A549 (cell line): Measurements from ENCODE around the gene FADS1. TPM values are rescaled to one million over a fixed set of nuclear protein-coding genes. Genes with fewer than 3 reads are reported as not detected.

Experiments
- ATAC-seq, 2 experiments: fragments of 200-7000 bp in 1 of 2; fragments of >200 bp in 1 of 2; cut with Nextera tagmentation in 1 of 2; cut with Tn5 transposase in 1 of 2; 3 replicates each; pipeline versions ENCODE4 v1.8.0 to v1.9.1; 2018 to 2020; ENCODE audit warnings: mild to moderate bottlenecking in 1 of 2, moderate library complexity in 1 of 2
- CTCF ChIA-PET: fragments of 300-600 bp; sonication (Branson Sonifier 250); formaldehyde crosslinking; extraction: SDS; loops from one replicate; lab custom pipeline; 2021; ENCODE audit warnings: antibody characterized with exemption, inconsistent platforms; lab: Yijun Ruan, JAX
- POLR2A ChIA-PET: fragments of 350-600 bp; formaldehyde crosslinking; extraction: SDS; loops from one replicate; lab custom pipeline; 2021; ENCODE audit warnings: antibody characterized with exemption, inconsistent platforms; lab: Yijun Ruan, JAX
- DNase-seq, 2 experiments: peaks; one replicate each; pipeline versions ENCODE4 v3.0.0 to v3.0.0-alpha.2; 2011 to 2016; ENCODE audit warnings: low read depth in 1 of 2, low spot score in 1 of 2
- FAIRE-seq: peaks from 2 replicates; lab custom pipeline; 2011; peaks lifted over from hg19 to GRCh38; lab: Jason Lieb, UNC
- H3K27ac ChIP-seq, 2 experiments: fragments of >200 bp; sonication (Bioruptor Twin); formaldehyde crosslinking; 3 replicates each; pipeline ENCODE4 v1.5.1; 2016 to 2017
- H3K4me1 ChIP-seq: fragments of >200 bp; sonication (Bioruptor Twin); formaldehyde crosslinking; 3 replicates; pipeline ENCODE4 v1.6.1; 2016
- H3K4me2 ChIP-seq: fragments of >200 bp; sonication (Bioruptor Twin); formaldehyde crosslinking; 3 replicates; pipeline ENCODE4 v1.6.1; 2016
- H3K4me3 ChIP-seq: fragments of >200 bp; sonication (Bioruptor Twin); formaldehyde crosslinking; 3 replicates; pipeline ENCODE4 v1.5.1; 2016
- H3K9me3 ChIP-seq: fragments of >200 bp; sonication (Bioruptor Twin); formaldehyde crosslinking; 3 replicates; pipeline ENCODE4 v1.6.1; 2016
- ATOH8 ChIP-seq: fragments of 250-450 bp; sonication (Bioruptor Pico); IDR thresholded peaks from 2 replicates; pipeline ENCODE4 v1.5.0; 2020; ENCODE audit warnings: low read depth, mild to moderate bottlenecking, moderate library complexity
- BHLHE40 ChIP-seq: IDR thresholded peaks from 2 replicates; pipeline ENCODE4 v1.6.1; 2012; ENCODE audit warnings: low read depth, low read length, inconsistent platforms
- CHD4 ChIP-seq: fragments of 200-600 bp; sonication (generic); IDR thresholded peaks from 2 replicates; pipeline ENCODE4 v1.6.1; 2016; ENCODE audit warnings: antibody characterized with exemption, mild to moderate bottlenecking, borderline replicate concordance
- FOSB ChIP-seq: fragments of 250-450 bp; sonication (Bioruptor Pico); IDR thresholded peaks from 2 replicates; pipeline ENCODE4 v1.5.0; 2020; ENCODE audit warnings: mild to moderate bottlenecking, moderate library complexity
- FOSL2 ChIP-seq, 2 experiments: fragments of 450-650 bp in 1 of 2; fragments of >200 bp in 1 of 2; sonication (Bioruptor Twin) in 1 of 2; formaldehyde crosslinking; IDR thresholded peaks; 2 replicates each; pipeline versions ENCODE4 v1.5.0 to v1.6.1; 2016 to 2020; ENCODE audit warnings: mild to moderate bottlenecking in 1 of 2, moderate library complexity in 1 of 2
- FOXS1 ChIP-seq: fragments of 250-450 bp; sonication (Bioruptor Pico); IDR thresholded peaks from 2 replicates; pipeline ENCODE4 v1.5.0; 2020; ENCODE audit warnings: mild to moderate bottlenecking, moderate library complexity
- GATA3 ChIP-seq: IDR thresholded peaks from 2 replicates; pipeline ENCODE4 v1.6.1; 2012; ENCODE audit warnings: borderline replicate concordance
- KDM5A ChIP-seq: fragments of 200-600 bp; sonication (generic); IDR thresholded peaks from 2 replicates; pipeline ENCODE4 v1.6.1; 2016; ENCODE audit warnings: antibody characterized with exemption, mild to moderate bottlenecking
- MAFK ChIP-seq: fragments of 450-650 bp; IDR thresholded peaks from 2 replicates; pipeline ENCODE4 v1.6.1; 2014; ENCODE audit not compliant: partially characterized antibody
- MAX ChIP-seq: IDR thresholded peaks from 2 replicates; pipeline ENCODE4 v1.6.1; 2012
- MYC ChIP-seq: IDR thresholded peaks from 2 replicates; pipeline ENCODE4 v1.6.1; 2012; ENCODE audit warnings: mild to moderate bottlenecking, inconsistent platforms, low read length, improper control_type of control experiment, borderline replicate concordance
- NPAS2 ChIP-seq: fragments of 250-450 bp; sonication (Bioruptor Pico); IDR thresholded peaks from 2 replicates; pipeline ENCODE4 v1.8.0; 2022; ENCODE audit warnings: mild to moderate bottlenecking, moderate library complexity, borderline replicate concordance
- NR3C1 ChIP-seq: fragments of >200 bp; sonication (Bioruptor Twin); formaldehyde crosslinking; IDR thresholded peaks from 3 replicates; pipeline ENCODE4 v1.6.1; 2017
- PBX3 ChIP-seq: IDR thresholded peaks from 2 replicates; pipeline ENCODE4 v1.6.1; 2012
- PHF8 ChIP-seq: fragments of 200-600 bp; sonication (generic); IDR thresholded peaks from 2 replicates; pipeline ENCODE4 v1.6.1; 2016; ENCODE audit warnings: low read depth, mild to moderate bottlenecking, antibody characterized with exemption, moderate library complexity, borderline replicate concordance
- RARB ChIP-seq: fragments of 250-450 bp; sonication (Bioruptor Pico); IDR thresholded peaks from 2 replicates; pipeline ENCODE4 v1.8.0; 2021; ENCODE audit warnings: mild to moderate bottlenecking, moderate library complexity
- RCOR1 ChIP-seq: fragments of 150-350 bp; IDR thresholded peaks from 2 replicates; pipeline ENCODE4 v1.6.1; 2014; ENCODE audit warnings: antibody characterized with exemption, low read length, low read depth
- REST ChIP-seq: fragments of 200-600 bp; sonication (generic); IDR thresholded peaks from 2 replicates; pipeline ENCODE4 v1.6.1; 2016; ENCODE audit warnings: antibody characterized with exemption, mild to moderate bottlenecking, moderate library complexity
- SMC3 ChIP-seq: fragments of >200 bp; sonication (Bioruptor Twin); formaldehyde crosslinking; IDR thresholded peaks from 3 replicates; pipeline ENCODE4 v1.6.1; 2018; ENCODE audit warnings: inconsistent platforms
- SREBF2 ChIP-seq: fragments of 450-650 bp; IDR thresholded peaks from 2 replicates; pipeline ENCODE4 v1.6.1; 2014; ENCODE audit warnings: mild to moderate bottlenecking, moderate library complexity
- ZC3H11A ChIP-seq: fragments of 450-650 bp; IDR thresholded peaks from 2 replicates; pipeline ENCODE4 v1.6.1; 2014; ENCODE audit warnings: antibody characterized with exemption, mild to moderate bottlenecking
- WGBS: methylation state at CpG from one replicate; pipeline ENCODE4 v1.1.6; 2017; ENCODE audit errors: missing lambda C conversion rate; 5-methylcytosine and 5-hydroxymethylcytosine counted together
- polyA plus RNA-seq, 4 experiments: library from polyadenylated mRNA; depleted of rRNA in 3 of 4; stranded (reverse); fragments of >200 nt; fragmentation: RNase III in 1 of 4; extraction: RNeasy Plus Mini Kit Qiagen cat#74134 plus additional on column Dnase treatment in 1 of 4; gene quantifications; 2 replicates in 3 of 4; 3 replicates in 1 of 4; pipeline ENCODE4 v1.2.3, GENCODE V29; 2011 to 2017

The FADS1 gene
- polyA plus RNA-seq, 2 of the 4 experiments (the other 2 are of a cell fraction) = 163 to 205 TPM

GRCh38 chr11:61785837-61786402 lies 30.9 kb downstream of the FADS1 start:
- ChIA-PET CTCF (interaction anchor here (0.9 to 10.3 kb wide), 8 partner anchors 11 to 296 kb away, joined by 3 to 147 read pairs (median 12); no protein-coding TSS in a partner anchor), POLR2A (no interaction called here)
- Histone ChIP-seq H3K27ac (no peak overlapping the region), H3K4me1 (no peaks in the 10 kb centered on the region; the same call in 2 of the 3 replicates), H3K9me3 (no peaks in the 10 kb centered on the region), H3K4me2 (no peak overlapping the region), H3K4me3 (no peak overlapping the region)
- FAIRE-seq (no peak), DNase-seq (no peak), ATAC-seq (no peak)
- WGBS = 87% methylated on average over 6 of the region's 11 CpGs
- TF ChIP-seq SREBF2 (no peak), PBX3 (no peak), GATA3 (no peak), NR3C1 (no peak), MYC (no peak)

GRCh38 chr11:61784506-61784805 lies 32.3 kb downstream of the FADS1 start:
- CTCF ChIA-PET = interaction anchor here (1.1 to 10.3 kb wide), 5 partner anchors 9 to 40 kb away, joined by 3 to 147 read pairs (median 21); no protein-coding TSS in a partner anchor
- DNase-seq = no peak
- Histone ChIP-seq H3K9me3 (no peaks in the 10 kb centered on the region), H3K4me2 (no peak overlapping the region), H3K27ac (no peak overlapping the region), H3K4me3 (no peak overlapping the region), H3K4me1 (no peaks in the 10 kb centered on the region)
- 83% methylated on average over 7 of the region's 7 CpGs for WGBS
- TF ChIP-seq BHLHE40 = no peak
- TF ChIP-seq KDM5A = no peak
- TF ChIP-seq MAFK = no peak
- TF ChIP-seq MAX = no peak
- no peak for TF ChIP-seq NPAS2 (CRISPR knock-in tag)
- TF ChIP-seq FOXS1 (CRISPR knock-in tag) = no peak
- no peak for TF ChIP-seq FOSB (CRISPR knock-in tag)
- no peak for TF ChIP-seq RCOR1
- no peak for TF ChIP-seq RARB (CRISPR knock-in tag)
- no peak for TF ChIP-seq PHF8
- no peak for TF ChIP-seq REST
- TF ChIP-seq FOSL2 (IDR thresholded peaks at IDR 0.05) = no peak
- TF ChIP-seq FOSL2 (CRISPR knock-in tag; IDR thresholded peaks at IDR 0.05) = no peak
- TF ChIP-seq ATOH8 (CRISPR knock-in tag) = no peak
- TF ChIP-seq SMC3 = no peak
- TF ChIP-seq ZC3H11A = no peak
- no peak for TF ChIP-seq PBX3
- TF ChIP-seq CHD4 = no peak
- FAIRE-seq = no peak
- POLR2A ChIA-PET = no interaction called here
- no peak for ATAC-seq
